B cell (primary cell): Measurements from ENCODE around the gene FNDC3A.

ENCODE experiments used
- EZH2 ChIP-seq: IDR thresholded peaks from 2 replicates; pipeline ENCODE4 v1.6.1; 2012; ENCODE audit warnings: borderline replicate concordance, low read depth, mild to moderate bottlenecking, moderate library complexity, low read length; ENCODE audit not compliant: insufficient read depth, poor library complexity, severe bottlenecking
- TF ChIP-seq, protein P1 (sequence below): fragments of 200-600 bp; IDR thresholded peaks from one replicate; pipeline ENCODE4 v1.8.0; 2022; ENCODE audit warnings: antibody characterized with exemption, mild to moderate bottlenecking

- TF ChIP-seq, protein P1, sequence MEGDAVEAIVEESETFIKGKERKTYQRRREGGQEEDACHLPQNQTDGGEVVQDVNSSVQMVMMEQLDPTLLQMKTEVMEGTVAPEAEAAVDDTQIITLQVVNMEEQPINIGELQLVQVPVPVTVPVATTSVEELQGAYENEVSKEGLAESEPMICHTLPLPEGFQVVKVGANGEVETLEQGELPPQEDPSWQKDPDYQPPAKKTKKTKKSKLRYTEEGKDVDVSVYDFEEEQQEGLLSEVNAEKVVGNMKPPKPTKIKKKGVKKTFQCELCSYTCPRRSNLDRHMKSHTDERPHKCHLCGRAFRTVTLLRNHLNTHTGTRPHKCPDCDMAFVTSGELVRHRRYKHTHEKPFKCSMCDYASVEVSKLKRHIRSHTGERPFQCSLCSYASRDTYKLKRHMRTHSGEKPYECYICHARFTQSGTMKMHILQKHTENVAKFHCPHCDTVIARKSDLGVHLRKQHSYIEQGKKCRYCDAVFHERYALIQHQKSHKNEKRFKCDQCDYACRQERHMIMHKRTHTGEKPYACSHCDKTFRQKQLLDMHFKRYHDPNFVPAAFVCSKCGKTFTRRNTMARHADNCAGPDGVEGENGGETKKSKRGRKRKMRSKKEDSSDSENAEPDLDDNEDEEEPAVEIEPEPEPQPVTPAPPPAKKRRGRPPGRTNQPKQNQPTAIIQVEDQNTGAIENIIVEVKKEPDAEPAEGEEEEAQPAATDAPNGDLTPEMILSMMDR, result no peak
- TF ChIP-seq EZH2, result no peak
These were observed 29.5 kb upstream of the FNDC3A start for GRCh38 chr13:48946163-48946562.
